ENCODE measurements around the gene STAMBPL1. TPM values are rescaled to one million over a fixed set of nuclear protein-coding genes. Genes with fewer than 3 reads are reported as not detected.
A peak's percentile ranks its signal among the peaks of the same experiment; 100 is the strongest.
"Not testable (repeated sequence)": the region's sequence is repeated elsewhere in the genome, so short reads cannot be mapped to it uniquely, and the experiment has no call there.

STAMBPL1 gene
- total RNA-seq, 4 donors from 2014 or later = 14.4 to 26.3 (median 22.3) TPM

DNA sequence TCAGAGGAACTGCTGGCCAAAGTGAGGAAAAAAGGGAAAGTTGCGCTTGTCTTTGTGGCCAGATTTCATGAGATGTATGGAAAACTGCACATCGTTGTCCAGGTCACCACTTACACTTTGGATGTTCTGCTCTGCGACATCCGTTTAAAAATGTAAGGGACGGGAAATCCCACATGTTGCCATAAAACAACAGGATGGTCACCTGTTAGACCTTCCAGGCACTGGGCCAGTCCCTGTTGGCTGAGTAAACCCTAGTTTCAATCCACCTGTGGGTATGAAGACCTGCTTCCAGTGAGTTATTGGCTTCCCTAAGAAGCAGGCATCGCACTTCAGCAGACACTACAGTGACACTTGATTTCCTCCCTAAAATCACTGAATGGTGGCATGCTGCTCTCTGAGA, 2.7 kb upstream of the STAMBPL1 start:
- no peak overlapping the region for H3K27ac ChIP-seq
- WGBS, 2 donors (ENCODE audit: low coverage in 1 of 2) = 84% methylated on average over 6 of the region's 6 CpGs; no CpG with 5 or more reads in 1 of the 2 donors
- ATAC-seq = no peak

DNA sequence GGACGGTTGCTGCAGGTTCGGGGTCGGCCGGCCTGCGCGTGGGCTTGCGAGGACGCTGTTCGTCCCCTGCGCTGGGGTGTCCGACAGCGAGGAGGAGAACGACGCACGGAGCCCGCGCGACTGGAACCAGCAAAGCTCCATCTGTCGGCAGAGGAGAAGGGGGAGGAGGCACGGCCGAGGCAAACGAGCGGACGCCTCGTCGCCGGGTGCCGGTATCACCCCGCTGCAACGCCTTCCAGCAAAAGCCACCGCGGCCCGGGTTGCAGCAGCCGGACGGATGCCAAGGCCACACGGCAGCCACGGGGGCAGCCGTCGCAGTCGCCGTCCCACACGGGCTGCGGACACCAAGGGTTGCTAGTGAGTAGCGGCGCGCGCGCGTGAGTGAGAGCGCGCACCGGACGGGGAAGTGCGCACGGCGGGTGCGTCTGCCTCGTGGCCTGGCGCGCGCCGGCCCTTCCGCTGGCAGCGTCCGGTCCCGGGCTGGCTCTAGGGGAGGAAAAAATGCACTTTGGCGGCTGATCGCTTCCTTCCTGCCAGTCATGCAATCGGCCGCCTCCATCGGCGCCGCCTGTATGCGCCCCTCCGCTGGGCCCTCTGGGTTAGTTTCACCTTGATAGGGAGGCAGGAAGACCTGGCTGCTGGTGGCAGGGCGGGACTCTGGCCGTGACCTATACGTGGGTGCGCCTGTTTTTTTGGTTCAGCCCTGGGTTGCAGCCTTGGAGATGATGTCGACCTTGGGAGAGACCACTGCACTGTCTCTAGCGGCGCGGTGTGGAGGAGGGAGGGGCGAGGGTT, 434 bp downstream of the STAMBPL1 start:
- H3K4me1 ChIP-seq = peaks cover 0 to 48% (median 0%) of the 10 kb centered on the region in 3 donors
- no peaks in the 10 kb centered on the region for H3K27me3 ChIP-seq
- ATAC-seq = peak; percentile 92
- H3K4me3 ChIP-seq = peak overlapping the region; percentile 60 to 82
- peak overlapping the region; percentile 52 to 95 (median 90) for H3K27ac ChIP-seq
- TF ChIP-seq POLR2A (IDR thresholded peaks at IDR 0.05) = peak; percentile 62 to 84
- peak; percentile 64 for TF ChIP-seq POLR2AphosphoS5 (IDR thresholded peaks at IDR 0.05)
- TF ChIP-seq EP300 (IDR thresholded peaks at IDR 0.05) = no peak
- TF ChIP-seq, protein P1, sequence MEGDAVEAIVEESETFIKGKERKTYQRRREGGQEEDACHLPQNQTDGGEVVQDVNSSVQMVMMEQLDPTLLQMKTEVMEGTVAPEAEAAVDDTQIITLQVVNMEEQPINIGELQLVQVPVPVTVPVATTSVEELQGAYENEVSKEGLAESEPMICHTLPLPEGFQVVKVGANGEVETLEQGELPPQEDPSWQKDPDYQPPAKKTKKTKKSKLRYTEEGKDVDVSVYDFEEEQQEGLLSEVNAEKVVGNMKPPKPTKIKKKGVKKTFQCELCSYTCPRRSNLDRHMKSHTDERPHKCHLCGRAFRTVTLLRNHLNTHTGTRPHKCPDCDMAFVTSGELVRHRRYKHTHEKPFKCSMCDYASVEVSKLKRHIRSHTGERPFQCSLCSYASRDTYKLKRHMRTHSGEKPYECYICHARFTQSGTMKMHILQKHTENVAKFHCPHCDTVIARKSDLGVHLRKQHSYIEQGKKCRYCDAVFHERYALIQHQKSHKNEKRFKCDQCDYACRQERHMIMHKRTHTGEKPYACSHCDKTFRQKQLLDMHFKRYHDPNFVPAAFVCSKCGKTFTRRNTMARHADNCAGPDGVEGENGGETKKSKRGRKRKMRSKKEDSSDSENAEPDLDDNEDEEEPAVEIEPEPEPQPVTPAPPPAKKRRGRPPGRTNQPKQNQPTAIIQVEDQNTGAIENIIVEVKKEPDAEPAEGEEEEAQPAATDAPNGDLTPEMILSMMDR (IDR thresholded peaks at IDR 0.05) = peak in 2 of 4 experiments; percentile 1 to 52
- no peaks in the 10 kb centered on the region for H3K36me3 ChIP-seq
- no peaks in the 10 kb centered on the region for H3K9me3 ChIP-seq
- 0% methylated on average over 2 to 4 of the region's 84 CpGs for WGBS, 2 donors (ENCODE audit: low coverage in 1 of 2)

More for the DNA sequence above, 2.7 kb upstream of the STAMBPL1 start:
- Histone ChIP-seq H3K4me1 (peaks cover 0 to 27% (median 0%) of the 10 kb centered on the region in 3 donors), H3K27me3 (no peaks in the 10 kb centered on the region), H3K4me3 (no peak overlapping the region), H3K36me3 (no peaks in the 10 kb centered on the region), H3K9me3 (no peaks in the 10 kb centered on the region)
- TF ChIP-seq POLR2A (IDR thresholded peaks at IDR 0.05) (no peak), EP300 (IDR thresholded peaks at IDR 0.05) (no peak), POLR2AphosphoS5 (IDR thresholded peaks at IDR 0.05) (no peak)
- TF ChIP-seq, protein P1 (IDR thresholded peaks at IDR 0.05) = no peak

DNA sequence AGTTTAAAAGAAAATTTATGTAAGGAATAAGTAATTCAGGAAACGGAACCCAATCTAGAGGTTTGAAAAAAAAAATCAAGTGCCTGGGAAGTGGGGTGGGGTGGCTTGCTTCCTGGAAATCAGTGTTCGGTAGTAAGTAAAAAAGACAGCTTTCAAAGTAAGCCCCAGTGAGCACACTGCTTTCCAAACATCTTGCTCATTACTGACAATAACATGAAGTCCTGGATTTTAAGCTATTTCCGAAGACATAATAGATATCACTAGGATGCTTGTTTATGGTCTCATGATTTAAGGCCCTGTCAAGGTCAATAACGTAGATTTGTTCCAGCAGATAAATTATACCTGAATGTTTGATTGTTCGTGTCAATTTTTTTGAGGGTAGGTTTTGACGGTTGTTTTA, 1.3 kb downstream of the STAMBPL1 start:
- H3K9me3 ChIP-seq = no peaks in the 10 kb centered on the region
- TF ChIP-seq POLR2AphosphoS5 (IDR thresholded peaks at IDR 0.05) = no peak
- peak overlapping the region; percentile 52 to 95 (median 90) for H3K27ac ChIP-seq
- no peaks in the 10 kb centered on the region for H3K27me3 ChIP-seq
- H3K4me1 ChIP-seq = peaks cover 0 to 48% (median 0%) of the 10 kb centered on the region in 3 donors
- ATAC-seq = no peak
- no peaks in the 10 kb centered on the region for H3K36me3 ChIP-seq
- WGBS, 2 donors (ENCODE audit: low coverage in 1 of 2) = 28 to 36% methylated on average over 6 of the region's 6 CpGs
- H3K4me3 ChIP-seq = peak overlapping the region; percentile 60 to 82

DNA sequence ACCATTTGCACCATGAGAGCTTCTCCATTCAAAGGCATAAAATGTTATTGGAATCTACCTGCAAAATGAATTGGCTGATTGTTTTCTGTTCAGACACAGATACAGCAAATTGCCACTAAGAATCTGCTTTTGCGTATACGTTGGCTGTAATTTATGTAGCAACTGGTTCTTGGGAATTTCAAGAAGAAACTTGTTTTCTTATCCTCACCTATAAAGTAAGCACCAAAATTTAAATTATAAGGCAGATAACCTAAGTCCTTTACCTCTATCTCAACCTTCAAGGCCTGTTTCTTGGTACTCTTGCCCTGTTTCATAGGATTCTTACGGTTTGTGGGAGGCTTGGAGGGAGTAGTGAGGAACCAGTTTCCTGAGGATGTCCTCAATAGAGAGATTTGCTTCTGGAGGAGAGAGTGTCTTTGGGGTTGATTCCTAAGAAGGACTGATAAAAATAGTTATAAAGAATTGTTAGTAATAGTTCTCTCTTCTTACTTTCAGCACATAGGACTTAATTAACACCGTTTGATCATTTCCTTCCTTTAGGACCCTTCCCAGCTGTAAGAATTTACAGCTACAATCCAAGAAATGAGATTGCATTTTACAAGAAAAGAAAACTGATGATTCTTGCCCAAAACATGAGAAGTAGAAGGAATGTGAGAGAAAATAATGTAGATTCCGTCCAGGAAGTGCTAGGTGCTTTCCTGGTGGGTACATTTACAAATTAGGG, 2.0 kb downstream of the STAMBPL1 start:
- Histone ChIP-seq H3K36me3 (no peaks in the 10 kb centered on the region), H3K9me3 (no peaks in the 10 kb centered on the region), H3K4me1 (peaks cover 0 to 48% (median 0%) of the 10 kb centered on the region in 3 donors), H3K27me3 (no peaks in the 10 kb centered on the region), H3K27ac (peak overlapping the region; percentile 52 to 95 (median 90)), H3K4me3 (no peak overlapping the region)
- TF ChIP-seq EP300 (IDR thresholded peaks at IDR 0.05) (no peak), POLR2A (IDR thresholded peaks at IDR 0.05) (no peak), POLR2AphosphoS5 (IDR thresholded peaks at IDR 0.05) (no peak)
- TF ChIP-seq, protein P1 (IDR thresholded peaks at IDR 0.05) = no peak
- WGBS, 2 donors (ENCODE audit: low coverage in 1 of 2) = 49 to 71% methylated on average over 4 to 5 of the region's 5 CpGs
- no peak for ATAC-seq

DNA sequence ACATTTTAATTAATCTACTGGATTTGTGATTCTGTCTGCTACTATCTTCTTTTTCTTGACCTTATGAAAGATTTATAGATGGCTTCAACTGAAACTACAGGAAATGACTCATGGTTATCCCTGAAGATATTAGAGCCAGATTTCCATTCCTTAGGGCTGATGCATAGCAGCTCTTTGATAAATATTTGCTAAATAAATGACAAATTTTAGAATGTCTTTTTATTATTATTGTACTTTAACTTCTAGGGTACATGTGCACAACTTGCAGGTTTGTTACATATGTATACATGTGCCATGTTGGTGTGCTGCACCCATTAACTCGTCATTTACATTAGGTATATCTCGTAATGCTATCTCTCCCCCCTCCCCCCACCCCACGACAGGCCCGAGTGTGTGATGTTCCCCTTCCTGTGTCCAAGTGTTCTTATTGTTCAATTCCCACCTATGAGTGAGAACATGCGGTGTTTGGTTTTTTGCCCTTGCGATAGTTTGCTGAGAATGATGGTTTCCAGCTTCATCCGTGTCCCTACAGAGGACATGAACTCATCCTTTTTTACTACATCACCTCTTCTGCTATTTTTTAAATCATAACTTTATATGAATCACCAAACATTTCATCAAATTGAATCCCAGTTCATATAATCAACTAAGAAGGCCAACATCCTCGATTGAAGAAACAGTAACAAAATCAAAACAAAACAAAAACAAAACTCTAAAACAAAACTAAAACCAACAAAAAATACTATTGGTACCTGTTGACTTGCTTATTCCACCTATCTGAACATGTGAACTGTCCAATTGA, 2.8 kb downstream of the STAMBPL1 start:
- ATAC-seq = peak; percentile 32
- Histone ChIP-seq H3K4me1 (peaks cover 0 to 48% (median 0%) of the 10 kb centered on the region in 3 donors), H3K27ac (peak overlapping the region; percentile 52 to 95 (median 90))

More for the DNA sequence above, 2.8 kb downstream of the STAMBPL1 start:
- H3K9me3 ChIP-seq, H3K4me3 ChIP-seq, H3K27me3 ChIP-seq, H3K36me3 ChIP-seq: not testable (repeated sequence)
- WGBS, 2 donors (ENCODE audit: low coverage in 1 of 2) = 47 to 49% methylated on average over 6 of the region's 8 CpGs
